SK-N-SH (cell line): ENCODE results near the gene KAT14.

Source experiments
- NRF1 ChIP-seq: IDR thresholded peaks from 2 replicates; pipeline ENCODE4 v1.6.1; 2012; ENCODE audit warnings: low read depth, mild to moderate bottlenecking, low read length
- POLR2AphosphoS5 ChIP-seq: IDR thresholded peaks from 2 replicates; pipeline ENCODE4 v1.6.1; 2012; ENCODE audit warnings: low read depth, low read length
- RXRA ChIP-seq: IDR thresholded peaks from 2 replicates; pipeline ENCODE4 v1.4.0; 2012; ENCODE audit warnings: low read depth, mild to moderate bottlenecking, borderline replicate concordance
- SMC3 ChIP-seq: IDR thresholded peaks from 2 replicates; pipeline ENCODE4 v1.6.1; 2012; ENCODE audit warnings: low read depth, low read length, improper control_type of control experiment
- TF ChIP-seq, protein P1 (sequence below): fragments of 200-600 bp; sonication (generic); IDR thresholded peaks from 2 replicates; pipeline ENCODE4 v1.6.1; 2017; ENCODE audit warnings: antibody characterized with exemption, mild to moderate bottlenecking, moderate library complexity
- TF ChIP-seq, protein P2 (sequence below): IDR thresholded peaks from 2 replicates; pipeline ENCODE4 v1.6.1; 2012; ENCODE audit warnings: mild to moderate bottlenecking, low read depth, low read length, moderate library complexity

DNA sequence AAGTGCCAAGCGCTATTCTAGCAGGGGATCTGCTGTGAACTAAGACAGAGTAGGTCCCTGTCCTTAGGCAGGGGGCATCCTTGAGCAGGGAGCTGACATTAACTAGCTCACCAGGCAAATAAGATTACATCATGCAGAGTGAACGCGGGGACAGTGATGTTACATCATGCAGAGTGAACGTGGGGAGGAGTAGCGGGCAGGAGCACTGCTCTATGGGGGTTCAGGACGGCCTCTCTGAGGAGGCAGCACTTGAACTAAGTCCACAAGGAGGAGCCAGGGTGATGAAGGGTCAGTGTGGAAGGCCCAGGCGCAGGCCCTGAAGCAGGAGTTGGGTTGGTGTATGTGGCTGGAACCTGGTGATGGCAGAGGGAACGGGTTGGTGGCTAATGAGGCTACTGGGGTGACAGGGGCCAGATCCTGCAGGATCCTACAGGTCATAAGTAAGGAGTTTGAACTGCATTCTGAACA is 38.7 kb downstream of the KAT14 start:
- TF ChIP-seq, protein P1, sequence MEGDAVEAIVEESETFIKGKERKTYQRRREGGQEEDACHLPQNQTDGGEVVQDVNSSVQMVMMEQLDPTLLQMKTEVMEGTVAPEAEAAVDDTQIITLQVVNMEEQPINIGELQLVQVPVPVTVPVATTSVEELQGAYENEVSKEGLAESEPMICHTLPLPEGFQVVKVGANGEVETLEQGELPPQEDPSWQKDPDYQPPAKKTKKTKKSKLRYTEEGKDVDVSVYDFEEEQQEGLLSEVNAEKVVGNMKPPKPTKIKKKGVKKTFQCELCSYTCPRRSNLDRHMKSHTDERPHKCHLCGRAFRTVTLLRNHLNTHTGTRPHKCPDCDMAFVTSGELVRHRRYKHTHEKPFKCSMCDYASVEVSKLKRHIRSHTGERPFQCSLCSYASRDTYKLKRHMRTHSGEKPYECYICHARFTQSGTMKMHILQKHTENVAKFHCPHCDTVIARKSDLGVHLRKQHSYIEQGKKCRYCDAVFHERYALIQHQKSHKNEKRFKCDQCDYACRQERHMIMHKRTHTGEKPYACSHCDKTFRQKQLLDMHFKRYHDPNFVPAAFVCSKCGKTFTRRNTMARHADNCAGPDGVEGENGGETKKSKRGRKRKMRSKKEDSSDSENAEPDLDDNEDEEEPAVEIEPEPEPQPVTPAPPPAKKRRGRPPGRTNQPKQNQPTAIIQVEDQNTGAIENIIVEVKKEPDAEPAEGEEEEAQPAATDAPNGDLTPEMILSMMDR, result no peak
- TF ChIP-seq, protein P2, sequence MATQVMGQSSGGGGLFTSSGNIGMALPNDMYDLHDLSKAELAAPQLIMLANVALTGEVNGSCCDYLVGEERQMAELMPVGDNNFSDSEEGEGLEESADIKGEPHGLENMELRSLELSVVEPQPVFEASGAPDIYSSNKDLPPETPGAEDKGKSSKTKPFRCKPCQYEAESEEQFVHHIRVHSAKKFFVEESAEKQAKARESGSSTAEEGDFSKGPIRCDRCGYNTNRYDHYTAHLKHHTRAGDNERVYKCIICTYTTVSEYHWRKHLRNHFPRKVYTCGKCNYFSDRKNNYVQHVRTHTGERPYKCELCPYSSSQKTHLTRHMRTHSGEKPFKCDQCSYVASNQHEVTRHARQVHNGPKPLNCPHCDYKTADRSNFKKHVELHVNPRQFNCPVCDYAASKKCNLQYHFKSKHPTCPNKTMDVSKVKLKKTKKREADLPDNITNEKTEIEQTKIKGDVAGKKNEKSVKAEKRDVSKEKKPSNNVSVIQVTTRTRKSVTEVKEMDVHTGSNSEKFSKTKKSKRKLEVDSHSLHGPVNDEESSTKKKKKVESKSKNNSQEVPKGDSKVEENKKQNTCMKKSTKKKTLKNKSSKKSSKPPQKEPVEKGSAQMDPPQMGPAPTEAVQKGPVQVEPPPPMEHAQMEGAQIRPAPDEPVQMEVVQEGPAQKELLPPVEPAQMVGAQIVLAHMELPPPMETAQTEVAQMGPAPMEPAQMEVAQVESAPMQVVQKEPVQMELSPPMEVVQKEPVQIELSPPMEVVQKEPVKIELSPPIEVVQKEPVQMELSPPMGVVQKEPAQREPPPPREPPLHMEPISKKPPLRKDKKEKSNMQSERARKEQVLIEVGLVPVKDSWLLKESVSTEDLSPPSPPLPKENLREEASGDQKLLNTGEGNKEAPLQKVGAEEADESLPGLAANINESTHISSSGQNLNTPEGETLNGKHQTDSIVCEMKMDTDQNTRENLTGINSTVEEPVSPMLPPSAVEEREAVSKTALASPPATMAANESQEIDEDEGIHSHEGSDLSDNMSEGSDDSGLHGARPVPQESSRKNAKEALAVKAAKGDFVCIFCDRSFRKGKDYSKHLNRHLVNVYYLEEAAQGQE, result no peak
- no peak for TF ChIP-seq SMC3
- no peak for TF ChIP-seq POLR2AphosphoS5
- no peak for TF ChIP-seq RXRA
- no peak for TF ChIP-seq NRF1
